Neural cell (in vitro differentiated cells): ENCODE data around the gene FN3KRP. TPM values are rescaled to one million over a fixed set of nuclear protein-coding genes. Genes with fewer than 3 reads are reported as not detected.
A peak's percentile ranks its signal among the peaks of the same experiment; 100 is the strongest.

Experiments
- H2AFZ ChIP-seq: fragments of 200-600, 300-800 bp; sonication (generic), shearing (Covaris generic); 2 replicates; pipeline ENCODE4 v1.6.0; 2014; ENCODE audit warnings: low read depth, mild to moderate bottlenecking, antibody characterized with exemption, low read length, moderate library complexity
- H3F3A ChIP-seq: fragments of 200-600 bp; shearing (Covaris generic); 2 replicates; pipeline ENCODE4 v1.6.1; 2016; ENCODE audit warnings: mild to moderate bottlenecking, moderate library complexity, mixed read lengths, antibody characterized with exemption, low read length; ENCODE audit not compliant: insufficient read depth, poor library complexity, severe bottlenecking
- H3K27ac ChIP-seq: fragments of 200-600, 300-800 bp; sonication (generic), shearing (Covaris generic); 2 replicates; pipeline ENCODE4 v1.5.1; 2014; ENCODE audit warnings: mild to moderate bottlenecking, low read length, moderate library complexity
- H3K27me3 ChIP-seq: fragments of 300-800, 200-600 bp; sonication (generic), shearing (Covaris generic); 2 replicates; pipeline ENCODE4 v1.6.0; 2014; ENCODE audit warnings: mild to moderate bottlenecking, low read depth, low read length, moderate library complexity; ENCODE audit not compliant: insufficient read depth
- H3K36me3 ChIP-seq: fragments of 300-800, 200-600 bp; sonication (generic), shearing (Covaris generic); 2 replicates; pipeline ENCODE4 v1.5.1; 2014; ENCODE audit warnings: mild to moderate bottlenecking, antibody characterized with exemption, low read length, moderate library complexity; ENCODE audit not compliant: insufficient read depth
- H3K4me2 ChIP-seq: fragments of 300-800, 200-600 bp; sonication (generic), shearing (Covaris generic); 2 replicates; pipeline ENCODE4 v1.6.0; 2014; ENCODE audit warnings: mild to moderate bottlenecking, low read length
- H3K4me3 ChIP-seq: fragments of 300-800, 200-600 bp; sonication (generic), shearing (Covaris generic); 2 replicates; pipeline ENCODE4 v1.5.1; 2014; ENCODE audit warnings: mild to moderate bottlenecking, low read length, moderate library complexity
- H3K79me2 ChIP-seq: fragments of 200-600 bp; shearing (Covaris generic); replicated peaks from 2 replicates; pipeline ENCODE4 v1.6.0; 2014; ENCODE audit warnings: mild to moderate bottlenecking, low read length, moderate library complexity; ENCODE audit not compliant: insufficient read depth
- H3K9ac ChIP-seq: fragments of 300-800, 200-600 bp; sonication (generic), shearing (Covaris generic); 2 replicates; pipeline ENCODE4 v1.6.1; 2016; ENCODE audit warnings: mild to moderate bottlenecking, low read length, mixed read lengths
- H3K9me2 ChIP-seq: fragments of 200-600 bp; shearing (Covaris generic); 2 replicates; pipeline ENCODE4 v1.6.1; 2016; ENCODE audit warnings: mild to moderate bottlenecking, low read length, mixed read lengths; ENCODE audit not compliant: insufficient read depth
- H3K9me3 ChIP-seq: fragments of 200-600, 300-800 bp; sonication (generic), shearing (Covaris generic); 2 replicates; pipeline ENCODE4 v1.6.1; 2016; ENCODE audit warnings: mild to moderate bottlenecking, mixed run types, low read length, moderate library complexity, mixed read lengths
- H4K20me1 ChIP-seq: fragments of 200-600 bp; shearing (Covaris generic); 2 replicates; pipeline ENCODE4 v1.6.1; 2016; ENCODE audit warnings: mild to moderate bottlenecking, mixed run types; ENCODE audit not compliant: insufficient read depth
- CTCF ChIP-seq: fragments of 450-650 bp; IDR thresholded peaks from 2 replicates; pipeline ENCODE4 v1.5.1; 2014; ENCODE audit warnings: antibody characterized with exemption, mild to moderate bottlenecking, moderate library complexity; ENCODE audit not compliant: poor library complexity, severe bottlenecking
- EP300 ChIP-seq: fragments of 450-650 bp; conservative IDR thresholded peaks from 2 replicates; pipeline ENCODE4 v1.6.1; 2014; ENCODE audit warnings: antibody characterized with exemption, mild to moderate bottlenecking, moderate library complexity; ENCODE audit not compliant: poor library complexity, severe bottlenecking
- EZH2 ChIP-seq: fragments of 200-600, 300-800 bp; shearing (Covaris generic), sonication (generic); IDR thresholded peaks from 2 replicates; pipeline ENCODE4 v1.6.1; 2014; ENCODE audit warnings: antibody characterized with exemption, low read length, borderline replicate concordance, mild to moderate bottlenecking; ENCODE audit not compliant: insufficient read depth, poor library complexity, severe bottlenecking
- MXI1 ChIP-seq: fragments of 450-650 bp; conservative IDR thresholded peaks from 2 replicates; pipeline ENCODE4 v1.6.1; 2014; ENCODE audit warnings: antibody characterized with exemption, mild to moderate bottlenecking; ENCODE audit not compliant: poor library complexity, severe bottlenecking
- POLR2AphosphoS5 ChIP-seq: IDR thresholded peaks from 2 replicates; pipeline ENCODE4 v1.6.1; 2012
- RAD21 ChIP-seq: fragments of 450-650 bp; conservative IDR thresholded peaks from 2 replicates; pipeline ENCODE4 v1.6.1; 2014; ENCODE audit warnings: antibody characterized with exemption, mild to moderate bottlenecking, moderate library complexity
- REST ChIP-seq: IDR thresholded peaks from 2 replicates; pipeline ENCODE4 v1.6.1; 2012; ENCODE audit warnings: borderline replicate concordance
- SMC3 ChIP-seq: fragments of 450-650 bp; conservative IDR thresholded peaks from 2 replicates; pipeline ENCODE4 v1.6.1; 2014; ENCODE audit warnings: antibody characterized with exemption, mild to moderate bottlenecking, moderate library complexity; ENCODE audit not compliant: poor library complexity
- TAF1 ChIP-seq: IDR thresholded peaks from 2 replicates; pipeline ENCODE4 v1.6.1; 2012; ENCODE audit warnings: low read depth
- polyA minus RNA-seq: library from RNA; depleted of rRNA, polyadenylated mRNA; stranded (reverse); fragments of >200 nt; gene quantifications from 2 replicates; pipeline ENCODE4 v1.2.3, GENCODE V29; 2014
- polyA plus RNA-seq: library from polyadenylated mRNA; depleted of rRNA; stranded (reverse); fragments of >200 nt; gene quantifications from 2 replicates; pipeline ENCODE4 v1.2.3, GENCODE V29; 2014

Gene FN3KRP
- 28.8 and 32.7 TPM in 2 replicates for polyA plus RNA-seq
- 22.0 and 24.6 TPM in 2 replicates for polyA minus RNA-seq

GRCh38 chr17:82716203-82717010, at the start of gene FN3KRP:
Gene FN3KRP, plus strand, starts transcription at chr17:82716706. Its CDS starts 50 bp downstream, at chr17:82716756.
- Histone ChIP-seq H3K36me3 (no peaks in the 10 kb centered on the region), H3K9me3 (no peaks in the 10 kb centered on the region), H4K20me1 (no peaks in the 10 kb centered on the region), H2AFZ (peak within 1 kb of the TSS; percentile 88), H3K9ac (peak within 1 kb of the TSS; percentile 66), H3K27me3 (no peaks in the 10 kb centered on the region), H3K4me2 (peak within 1 kb of the TSS; percentile 76), H3K27ac (peak within 1 kb of the TSS; percentile 52), H3F3A (no peaks in the 10 kb centered on the region), H3K79me2 (peaks cover 7% of the 10 kb centered on the region), H3K9me2 (no peaks in the 10 kb centered on the region), H3K4me3 (peak within 1 kb of the TSS; percentile 92)
- TF ChIP-seq EZH2 (no peak), POLR2AphosphoS5 (peak; percentile 85), MXI1 (peak; percentile 70), SMC3 (peak; percentile 10), TAF1 (no peak), EP300 (no peak)

- no peak overlapping the region for H2AFZ ChIP-seq
- H3K27ac ChIP-seq, result no peak overlapping the region
- H3K27me3 ChIP-seq, result no peaks in the 10 kb centered on the region
- H3K9me2 ChIP-seq, result no peaks in the 10 kb centered on the region
- no peak overlapping the region for H3K4me3 ChIP-seq
- H3K4me2 ChIP-seq, result no peak overlapping the region
- no peaks in the 10 kb centered on the region for H4K20me1 ChIP-seq
- no peaks in the 10 kb centered on the region for H3K36me3 ChIP-seq
- H3K9me3 ChIP-seq, result no peaks in the 10 kb centered on the region
- H3F3A ChIP-seq, result no peaks in the 10 kb centered on the region
- TF ChIP-seq RAD21 (no peak), EP300 (no peak)
- H3K9ac ChIP-seq, result no peak overlapping the region
- no peaks in the 10 kb centered on the region for H3K79me2 ChIP-seq
These were observed 49.4 kb upstream of the FN3KRP start for GRCh38 chr17:82666931-82667667.

- no peak overlapping the region for H3K9ac ChIP-seq
- no peaks in the 10 kb centered on the region for H4K20me1 ChIP-seq
- H3K9me2 ChIP-seq, result no peaks in the 10 kb centered on the region
- no peaks in the 10 kb centered on the region for H3K9me3 ChIP-seq
- TF ChIP-seq MXI1 (no peak), POLR2AphosphoS5 (no peak), REST (no peak), CTCF (no peak), RAD21 (no peak), TAF1 (no peak), SMC3 (no peak), EP300 (no peak), EZH2 (no peak)
- H3K4me3 ChIP-seq, result no peak overlapping the region
- no peak overlapping the region for H3K4me2 ChIP-seq
- H3K79me2 ChIP-seq, result no peaks in the 10 kb centered on the region
- no peaks in the 10 kb centered on the region for H3F3A ChIP-seq
- H3K27ac ChIP-seq, result no peak overlapping the region
- no peaks in the 10 kb centered on the region for H3K27me3 ChIP-seq
- H2AFZ ChIP-seq, result no peak overlapping the region
- H3K36me3 ChIP-seq, result no peaks in the 10 kb centered on the region
These were observed 48.9 kb upstream of the FN3KRP start for GRCh38 chr17:82667668-82668000.
